ENCODE results near the gene SIAE. TPM values are rescaled to one million over a fixed set of nuclear protein-coding genes. Genes with fewer than 3 reads are reported as not detected.

The SIAE gene
- total RNA-seq, 1 experiment from 2014 or later: 11.2 TPM

- H3K36me3 ChIP-seq (ENCODE audit: insufficient read depth, low read length, poor library complexity, severe bottlenecking): no peaks in the 10 kb centered on the region
- no peaks in the 10 kb centered on the region for H3K4me1 ChIP-seq (ENCODE audit: insufficient read depth, low read length, poor library complexity, severe bottlenecking)
- H3K27ac ChIP-seq (ENCODE audit: low read depth, low read length, poor library complexity, severe bottlenecking): no peak overlapping the region
- TF ChIP-seq EZH2 (IDR thresholded peaks at IDR 0.05; ENCODE audit: borderline replicate concordance, low read depth, low read length, poor library complexity, severe bottlenecking): no peak
- TF ChIP-seq CTCF (conservative IDR thresholded peaks at IDR 0.05; ENCODE audit: low read depth, low read length): no peak
- POLR2A ChIA-PET (ENCODE audit: low non-redundant PET): no interaction called here
- no peaks in the 10 kb centered on the region for H3K9me3 ChIP-seq (ENCODE audit: low read depth, low read length, poor library complexity, severe bottlenecking)
- no peak overlapping the region for H3K4me3 ChIP-seq (ENCODE audit: low read depth, low read length, poor library complexity, severe bottlenecking)
- no peak for DNase-seq (ENCODE audit: low spot score)
- no TSS peak for BruUV-seq (replicated peaks)
- H3K27me3 ChIP-seq (replicated peaks; ENCODE audit: insufficient read depth, low read depth, low read length, poor library complexity): no peaks in the 10 kb centered on the region
- intact Hi-C loops (cut with micrococcal nuclease; ENCODE audit: unreplicated experiment): no loop called here
- CTCF ChIA-PET: no interaction called here
Measured at GRCh38 chr11:124591430-124591829, 82.1 kb downstream of the SIAE start.

GRCh38 chr11:124586238-124586860 lies 87.2 kb downstream of the SIAE start:
- no peak overlapping the region for H3K27ac ChIP-seq (ENCODE audit: low read depth, low read length, poor library complexity, severe bottlenecking)
- CTCF ChIA-PET: no interaction called here
- intact Hi-C loops (cut with micrococcal nuclease; ENCODE audit: unreplicated experiment): loop anchor here (1.0 to 2.0 kb wide), 2 partner anchors 171 to 516 kb away; no protein-coding TSS in a partner anchor
- no peaks in the 10 kb centered on the region for H3K36me3 ChIP-seq (ENCODE audit: insufficient read depth, low read length, poor library complexity, severe bottlenecking)
- no peaks in the 10 kb centered on the region for H3K27me3 ChIP-seq (replicated peaks; ENCODE audit: insufficient read depth, low read depth, low read length, poor library complexity)
- no peaks in the 10 kb centered on the region for H3K4me1 ChIP-seq (ENCODE audit: insufficient read depth, low read length, poor library complexity, severe bottlenecking)
- DNase-seq (ENCODE audit: low spot score): peak; percentile 81
- TF ChIP-seq CTCF (conservative IDR thresholded peaks at IDR 0.05; ENCODE audit: low read depth, low read length) (peak; percentile 75), EZH2 (IDR thresholded peaks at IDR 0.05; ENCODE audit: borderline replicate concordance, low read depth, low read length, poor library complexity, severe bottlenecking) (no peak)
- POLR2A ChIA-PET (ENCODE audit: low non-redundant PET): no interaction called here
- H3K4me3 ChIP-seq (ENCODE audit: low read depth, low read length, poor library complexity, severe bottlenecking): no peak overlapping the region
- BruUV-seq (replicated peaks): no TSS peak
- no peaks in the 10 kb centered on the region for H3K9me3 ChIP-seq (ENCODE audit: low read depth, low read length, poor library complexity, severe bottlenecking)

DNA sequence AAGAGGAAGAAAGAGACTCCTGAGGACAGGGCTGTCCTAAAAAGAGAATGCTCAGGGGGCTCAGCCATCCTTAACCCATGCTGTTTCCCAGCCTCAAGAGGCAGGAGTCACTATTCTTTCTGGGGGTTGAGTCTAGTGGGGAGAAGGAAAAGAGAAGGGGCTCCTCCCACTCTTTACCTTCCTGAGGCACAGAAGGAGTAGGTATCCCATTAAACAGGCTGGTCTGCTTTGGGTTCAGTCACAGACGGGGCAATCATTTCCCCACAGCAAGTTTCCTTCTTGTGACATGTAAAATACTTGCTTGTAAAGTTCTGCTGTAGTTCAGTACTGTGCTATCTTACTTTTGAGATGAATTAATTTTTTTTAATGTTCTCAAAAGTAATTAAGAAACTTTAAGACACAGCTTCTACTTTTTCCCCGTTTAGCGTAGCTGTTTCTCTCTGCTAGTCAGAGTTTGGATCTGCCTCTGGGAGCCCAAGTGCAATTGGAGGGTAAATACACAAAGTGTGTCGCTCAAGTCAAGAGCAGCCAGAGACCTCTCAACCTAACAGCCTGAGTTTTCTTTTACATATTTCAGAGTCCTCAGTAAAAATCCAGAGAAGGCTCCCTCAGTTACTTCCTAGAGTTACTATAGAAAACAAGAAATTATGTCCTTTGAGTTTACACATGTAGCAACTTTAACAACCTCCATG lies 88.7 kb downstream of the SIAE start:
- Histone ChIP-seq H3K27ac (ENCODE audit: low read depth, low read length, poor library complexity, severe bottlenecking) (no peak overlapping the region), H3K36me3 (ENCODE audit: insufficient read depth, low read length, poor library complexity, severe bottlenecking) (no peaks in the 10 kb centered on the region), H3K4me1 (ENCODE audit: insufficient read depth, low read length, poor library complexity, severe bottlenecking) (no peaks in the 10 kb centered on the region), H3K4me3 (ENCODE audit: low read depth, low read length, poor library complexity, severe bottlenecking) (no peak overlapping the region), H3K9me3 (ENCODE audit: low read depth, low read length, poor library complexity, severe bottlenecking) (no peaks in the 10 kb centered on the region), H3K27me3 (replicated peaks; ENCODE audit: insufficient read depth, low read depth, low read length, poor library complexity) (no peaks in the 10 kb centered on the region)
- TF ChIP-seq CTCF (conservative IDR thresholded peaks at IDR 0.05; ENCODE audit: low read depth, low read length) (no peak), EZH2 (IDR thresholded peaks at IDR 0.05; ENCODE audit: borderline replicate concordance, low read depth, low read length, poor library complexity, severe bottlenecking) (no peak)
- ChIA-PET POLR2A (ENCODE audit: low non-redundant PET) (no interaction called here), CTCF (interaction anchor here (0.7 kb wide), 1 partner anchor 26 kb away, joined by 3 read pairs; no protein-coding TSS in a partner anchor)
- DNase-seq (ENCODE audit: low spot score): no peak
- intact Hi-C loops (cut with micrococcal nuclease; ENCODE audit: unreplicated experiment): no loop called here
- BruUV-seq (replicated peaks): no TSS peak

Measured in A673 (cell line).